ENCODE measurements around the gene FGF14. TPM values are rescaled to one million over a fixed set of nuclear protein-coding genes. Genes with fewer than 3 reads are reported as not detected.
"Not testable (repeated sequence)": the region's sequence is repeated elsewhere in the genome, so short reads cannot be mapped to it uniquely, and the experiment has no call there.

Gene FGF14
- total and polyA plus RNA-seq, 7 experiments from 2014 or later = not detected

- intact Hi-C loops (cut with micrococcal nuclease) = no loop called here
- CTCF ChIA-PET = no interaction called here
- ATAC-seq = no peak
Observed at GRCh38 chr13:102127153-102127552, 274.7 kb downstream of the FGF14 start.

GRCh38 chr13:102122147-102122546, 279.7 kb downstream of the FGF14 start:
- H3K4me1 ChIP-seq (ENCODE audit: control insufficient read depth in 2 of 2, insufficient read depth in 2 of 2, low read length in 2 of 2) = no peaks in the 10 kb centered on the region
- ChIA-PET POLR2A (no interaction called here), CTCF (no interaction called here)
- H3K9me3 Mint-ChIP-seq = peaks cover 0 to 2% (median 0%) of the 10 kb centered on the region in 11 donors
- H3K4me3 Mint-ChIP-seq = no peak overlapping the region
- no peaks in the 10 kb centered on the region for H3K9me3 ChIP-seq (ENCODE audit: control insufficient read depth in 2 of 3, low read length in 3 of 3)
- H3K27ac ChIP-seq (ENCODE audit: low read depth, low read length) = no peak overlapping the region
- no peaks in the 10 kb centered on the region for H3K36me3 ChIP-seq (ENCODE audit: control insufficient read depth in 2 of 3, insufficient read depth in 3 of 3, low read length in 3 of 3)
- peaks cover 0 to 10% (median 3%) of the 10 kb centered on the region in 5 donors for H3K27me3 Mint-ChIP-seq
- H3K36me3 Mint-ChIP-seq = no peaks in the 10 kb centered on the region
- H3K27ac Mint-ChIP-seq = no peak overlapping the region
- H3K4me1 Mint-ChIP-seq = no peaks in the 10 kb centered on the region
- H3K4me3 ChIP-seq (ENCODE audit: low read length) = no peak overlapping the region
- no peaks in the 10 kb centered on the region for H3K27me3 ChIP-seq (ENCODE audit: control insufficient read depth in 2 of 2, insufficient read depth in 2 of 2, low read length in 2 of 2)
- intact Hi-C loops (cut with micrococcal nuclease) = no loop called here
- no peak for ATAC-seq
- no peak for DNase-seq

More at GRCh38 chr13:102127153-102127552, 274.7 kb downstream of the FGF14 start:
- Histone ChIP-seq H3K4me1 (ENCODE audit: control insufficient read depth in 2 of 2, insufficient read depth in 2 of 2, low read length in 2 of 2) (no peaks in the 10 kb centered on the region), H3K4me3 (ENCODE audit: low read length) (no peak overlapping the region), H3K27ac (ENCODE audit: low read depth, low read length) (no peak overlapping the region), H3K36me3 (ENCODE audit: control insufficient read depth in 2 of 3, insufficient read depth in 3 of 3, low read length in 3 of 3) (no peaks in the 10 kb centered on the region), H3K9me3 (ENCODE audit: control insufficient read depth in 2 of 3, low read length in 3 of 3) (no peaks in the 10 kb centered on the region), H3K27me3 (ENCODE audit: control insufficient read depth in 2 of 2, insufficient read depth in 2 of 2, low read length in 2 of 2) (no peaks in the 10 kb centered on the region)
- Mint-ChIP-seq H3K27me3 (peaks cover 0 to 21% (median 7%) of the 10 kb centered on the region in 5 donors), H3K4me1 (no peaks in the 10 kb centered on the region), H3K36me3 (no peaks in the 10 kb centered on the region), H3K4me3 (no peak overlapping the region), H3K27ac (no peak overlapping the region), H3K9me3 (peaks cover 0 to 2% (median 0%) of the 10 kb centered on the region in 11 donors)
- POLR2A ChIA-PET = no interaction called here
- no peak for DNase-seq

GRCh38 chr13:102117175-102117831, 284.5 kb downstream of the FGF14 start:
- POLR2A ChIA-PET = no interaction called here
- Mint-ChIP-seq H3K4me1 (no peaks in the 10 kb centered on the region), H3K36me3 (no peaks in the 10 kb centered on the region), H3K9me3 (peaks cover 0 to 4% (median 0%) of the 10 kb centered on the region in 11 donors), H3K27ac (no peak overlapping the region), H3K27me3 (peaks cover 0 to 17% (median 0%) of the 10 kb centered on the region in 5 donors), H3K4me3 (no peak overlapping the region)
- Histone ChIP-seq H3K36me3 (ENCODE audit: control insufficient read depth in 2 of 3, insufficient read depth in 3 of 3, low read length in 3 of 3) (no peaks in the 10 kb centered on the region), H3K9me3 (ENCODE audit: control insufficient read depth in 2 of 3, low read length in 3 of 3) (no peaks in the 10 kb centered on the region), H3K4me1 (ENCODE audit: control insufficient read depth in 2 of 2, insufficient read depth in 2 of 2, low read length in 2 of 2) (no peaks in the 10 kb centered on the region), H3K27ac (ENCODE audit: low read depth, low read length) (no peak overlapping the region), H3K27me3 (ENCODE audit: control insufficient read depth in 2 of 2, insufficient read depth in 2 of 2, low read length in 2 of 2) (no peaks in the 10 kb centered on the region), H3K4me3 (ENCODE audit: low read length) (no peak overlapping the region)
- CTCF ChIA-PET = no interaction called here
- ATAC-seq (no peak), DNase-seq (no peak)
- intact Hi-C loops (cut with micrococcal nuclease) = no loop called here

- Histone ChIP-seq H3K4me1 (ENCODE audit: control insufficient read depth in 2 of 2, insufficient read depth in 2 of 2, low read length in 2 of 2) (no peaks in the 10 kb centered on the region), H3K36me3 (ENCODE audit: control insufficient read depth in 2 of 3, insufficient read depth in 3 of 3, low read length in 3 of 3) (no peaks in the 10 kb centered on the region), H3K4me3 (ENCODE audit: low read length) (no peak overlapping the region), H3K9me3 (ENCODE audit: control insufficient read depth in 2 of 3, low read length in 3 of 3) (no peaks in the 10 kb centered on the region), H3K27ac (ENCODE audit: low read depth, low read length) (no peak overlapping the region), H3K27me3 (ENCODE audit: control insufficient read depth in 2 of 2, insufficient read depth in 2 of 2, low read length in 2 of 2) (no peaks in the 10 kb centered on the region)
- intact Hi-C loops (cut with micrococcal nuclease) = no loop called here
- DNase-seq = no peak
- ChIA-PET POLR2A (no interaction called here), CTCF (no interaction called here)
- Mint-ChIP-seq H3K27me3 (peaks cover 0 to 5% (median 4%) of the 10 kb centered on the region in 5 donors), H3K36me3 (no peaks in the 10 kb centered on the region), H3K27ac (no peak overlapping the region), H3K9me3 (peaks cover 0 to 2% (median 0%) of the 10 kb centered on the region in 11 donors), H3K4me3 (no peak overlapping the region), H3K4me1 (no peaks in the 10 kb centered on the region)
- no peak for ATAC-seq
Observed at GRCh38 chr13:102103469-102103868, 298.4 kb downstream of the FGF14 start.

GRCh38 chr13:102100234-102100633, 301.6 kb downstream of the FGF14 start:
- no peak overlapping the region for H3K27ac Mint-ChIP-seq
- H3K4me1 ChIP-seq (ENCODE audit: control insufficient read depth in 2 of 2, insufficient read depth in 2 of 2, low read length in 2 of 2) = no peaks in the 10 kb centered on the region
- no peak for DNase-seq
- H3K27ac ChIP-seq (ENCODE audit: low read depth, low read length) = no peak overlapping the region
- H3K27me3 ChIP-seq (ENCODE audit: control insufficient read depth in 2 of 2, insufficient read depth in 2 of 2, low read length in 2 of 2) = no peaks in the 10 kb centered on the region
- no peak for ATAC-seq
- peaks cover 0 to 5% (median 4%) of the 10 kb centered on the region in 5 donors for H3K27me3 Mint-ChIP-seq
- no peaks in the 10 kb centered on the region for H3K4me1 Mint-ChIP-seq
- H3K36me3 ChIP-seq (ENCODE audit: control insufficient read depth in 2 of 3, insufficient read depth in 3 of 3, low read length in 3 of 3) = no peaks in the 10 kb centered on the region
- intact Hi-C loops (cut with micrococcal nuclease) = no loop called here
- ChIA-PET CTCF (no interaction called here), POLR2A (no interaction called here)
- H3K4me3 Mint-ChIP-seq = no peak overlapping the region
- no peaks in the 10 kb centered on the region for H3K36me3 Mint-ChIP-seq
- H3K9me3 Mint-ChIP-seq = peaks cover 0 to 2% (median 0%) of the 10 kb centered on the region in 11 donors
- no peaks in the 10 kb centered on the region for H3K9me3 ChIP-seq (ENCODE audit: control insufficient read depth in 2 of 3, low read length in 3 of 3)
- H3K4me3 ChIP-seq (ENCODE audit: low read length) = no peak overlapping the region

- intact Hi-C loops (cut with micrococcal nuclease) = no loop called here
- CTCF ChIA-PET = no interaction called here
- no peak for ATAC-seq
Observed at GRCh38 chr13:102097708-102098107, 304.1 kb downstream of the FGF14 start.

GRCh38 chr13:102093288-102093687, 308.6 kb downstream of the FGF14 start:
- H3K4me1 ChIP-seq (ENCODE audit: control insufficient read depth in 2 of 2, insufficient read depth in 2 of 2, low read length in 2 of 2); ATAC-seq; H3K36me3 ChIP-seq (ENCODE audit: control insufficient read depth in 2 of 3, insufficient read depth in 3 of 3, low read length in 3 of 3); POLR2A ChIA-PET; H3K4me3 ChIP-seq (ENCODE audit: low read length); intact Hi-C loops (cut with micrococcal nuclease); H3K27me3 ChIP-seq (ENCODE audit: control insufficient read depth in 2 of 2, insufficient read depth in 2 of 2, low read length in 2 of 2); H3K9me3 Mint-ChIP-seq; H3K9me3 ChIP-seq (ENCODE audit: control insufficient read depth in 2 of 3, low read length in 3 of 3); H3K4me1 Mint-ChIP-seq; DNase-seq; H3K27ac Mint-ChIP-seq; H3K36me3 Mint-ChIP-seq; H3K4me3 Mint-ChIP-seq; CTCF ChIA-PET; H3K27ac ChIP-seq (ENCODE audit: low read depth, low read length): not testable (repeated sequence)
- H3K27me3 Mint-ChIP-seq = peaks cover 0 to 19% (median 13%) of the 10 kb centered on the region in 5 donors

More at GRCh38 chr13:102097708-102098107, 304.1 kb downstream of the FGF14 start:
- Mint-ChIP-seq H3K4me1 (no peaks in the 10 kb centered on the region), H3K9me3 (peaks cover 0 to 4% (median 0%) of the 10 kb centered on the region in 11 donors), H3K27ac (no peak overlapping the region), H3K36me3 (no peaks in the 10 kb centered on the region), H3K27me3 (peaks cover 0 to 15% (median 0%) of the 10 kb centered on the region in 5 donors), H3K4me3 (no peak overlapping the region)
- H3K4me1 ChIP-seq (ENCODE audit: control insufficient read depth in 2 of 2, insufficient read depth in 2 of 2, low read length in 2 of 2) = no peaks in the 10 kb centered on the region
- no peaks in the 10 kb centered on the region for H3K9me3 ChIP-seq (ENCODE audit: control insufficient read depth in 2 of 3, low read length in 3 of 3)
- no peak overlapping the region for H3K4me3 ChIP-seq (ENCODE audit: low read length)
- H3K27ac ChIP-seq (ENCODE audit: low read depth, low read length) = no peak overlapping the region
- POLR2A ChIA-PET = no interaction called here
- no peaks in the 10 kb centered on the region for H3K36me3 ChIP-seq (ENCODE audit: control insufficient read depth in 2 of 3, insufficient read depth in 3 of 3, low read length in 3 of 3)
- no peaks in the 10 kb centered on the region for H3K27me3 ChIP-seq (ENCODE audit: control insufficient read depth in 2 of 2, insufficient read depth in 2 of 2, low read length in 2 of 2)
- no peak for DNase-seq
